Left ventricle myocardium superior (tissue), 1 donor: ENCODE measurements around the gene MTPN. TPM values are rescaled to one million over a fixed set of nuclear protein-coding genes. Genes with fewer than 3 reads are reported as not detected.

Source experiments
- ATAC-seq: fragments of 200-7000 bp; cut with Tn5 transposase; one replicate; pipeline ENCODE4 v1.9.1; 2020; ENCODE audit warnings: mild to moderate bottlenecking, moderate library complexity
- DNase-seq: peaks from one replicate; pipeline ENCODE4 v3.0.0-alpha.2; 2020
- intact Hi-C: fragments of 100-400 bp; cut with micrococcal nuclease; formaldehyde crosslinking; loops from one replicate; pipeline ENCODE4 v1.11.0; 2022
- total RNA-seq: library from RNA; stranded (reverse); fragmentation: NEBNext Ultra II Directional; extraction: Animal tissue kit (Norgen Biotek cat#: 25700); gene quantifications from one replicate; pipeline ENCODE4 v1.2.1, GENCODE V29; 2021
- donor health status: DM: no; HTN: yes; CAD: no; lungs with severe emphysema.

MTPN gene
- total RNA-seq, 1 donor from 2014 or later: 75.2 TPM

GRCh38 chr7:135962802-135963201 lies 14.4 kb downstream of the MTPN start:
- intact Hi-C loops: no loop called here
- DNase-seq (no peak), ATAC-seq (peak; percentile 44)

- ATAC-seq: no peak
- intact Hi-C loops: no loop called here
- no peak for DNase-seq
Measured at GRCh38 chr7:135960709-135961451, 16.3 kb downstream of the MTPN start.

GRCh38 chr7:135959646-135960363 lies 17.4 kb downstream of the MTPN start:
- intact Hi-C loops: no loop called here
- DNase-seq (no peak), ATAC-seq (no peak)

GRCh38 chr7:135958173-135958572 lies 19.0 kb downstream of the MTPN start:
- intact Hi-C loops: no loop called here

GRCh38 chr7:135957627-135958026 lies 19.5 kb downstream of the MTPN start:
- DNase-seq: no peak
- intact Hi-C loops: no loop called here
- ATAC-seq: peak; percentile 54

More at GRCh38 chr7:135958173-135958572, 19.0 kb downstream of the MTPN start:
- no peak for DNase-seq
- no peak for ATAC-seq

- intact Hi-C loops: no loop called here
- DNase-seq (no peak), ATAC-seq (no peak)
Measured at GRCh38 chr7:135956393-135956792, 20.8 kb downstream of the MTPN start.

GRCh38 chr7:135950972-135951371 lies 26.2 kb downstream of the MTPN start:
- ATAC-seq (peak; percentile 78), DNase-seq (no peak)
- intact Hi-C loops: no loop called here

- ATAC-seq (no peak), DNase-seq (no peak)
- intact Hi-C loops: no loop called here
Measured at GRCh38 chr7:135950429-135950828, 26.7 kb downstream of the MTPN start.

GRCh38 chr7:135946289-135947055 lies 30.7 kb downstream of the MTPN start:
- ATAC-seq (peak; percentile 22), DNase-seq (no peak)
- intact Hi-C loops: no loop called here

- DNase-seq (no peak), ATAC-seq (no peak)
- intact Hi-C loops: no loop called here
Measured at GRCh38 chr7:135944753-135945152, 32.4 kb downstream of the MTPN start.

- no peak for DNase-seq
- intact Hi-C loops: no loop called here
- no peak for ATAC-seq
Measured at GRCh38 chr7:135943134-135943879, 33.9 kb downstream of the MTPN start.

GRCh38 chr7:135942614-135943013 lies 34.5 kb downstream of the MTPN start:
- intact Hi-C loops: no loop called here
- no peak for ATAC-seq

GRCh38 chr7:135940077-135941075 lies 36.8 kb downstream of the MTPN start:
- DNase-seq (no peak), ATAC-seq (no peak)
- intact Hi-C loops: no loop called here

More at GRCh38 chr7:135942614-135943013, 34.5 kb downstream of the MTPN start:
- DNase-seq: no peak

GRCh38 chr7:135939261-135939812 lies 37.8 kb downstream of the MTPN start:
- intact Hi-C loops: no loop called here
- DNase-seq: no peak
- no peak for ATAC-seq

GRCh38 chr7:135938563-135938962 lies 38.6 kb downstream of the MTPN start:
- ATAC-seq: no peak
- intact Hi-C loops: no loop called here
- DNase-seq: no peak

GRCh38 chr7:135938086-135938485 lies 39.1 kb downstream of the MTPN start:
- intact Hi-C loops: no loop called here
- ATAC-seq (no peak), DNase-seq (no peak)

GRCh38 chr7:135936497-135937217 lies 40.5 kb downstream of the MTPN start:
- no peak for ATAC-seq
- intact Hi-C loops: no loop called here
- no peak for DNase-seq
